Activated T-helper 1 cell treated with anti-CD3 and anti-CD28 coated beads, Interleukin-2, amount 50 U/mL, for 16 hours (primary cell): Measurements from ENCODE around the gene CCT5.

ENCODE experiments used
- DNase-seq, 2 donors: peaks; one replicate each; pipeline ENCODE4 v3.0.0-alpha.2; 2020; ENCODE audit warnings: low read depth in 1 of 2, low spot score in 1 of 2

CCT5 gene

GRCh38 chr5:10249948-10250805, at the start of gene CCT5:
Gene CCT5 (plus strand): TSS chr5:10250280. CDS start chr5:10250341, 61 bp downstream.
- peak; percentile 72 to 83 for DNase-seq

- no peak for DNase-seq
Observed at GRCh38 chr5:10201223-10201868, 48.7 kb upstream of the CCT5 start.

GRCh38 chr5:10202089-10202910, 47.8 kb upstream of the CCT5 start:
- no peak for DNase-seq

- no peak for DNase-seq
Observed at GRCh38 chr5:10209004-10209403, 41.1 kb upstream of the CCT5 start.

GRCh38 chr5:10213316-10213715, 36.8 kb upstream of the CCT5 start:
- DNase-seq, result no peak

GRCh38 chr5:10214041-10214440, 36.0 kb upstream of the CCT5 start:
- DNase-seq, result no peak

GRCh38 chr5:10215366-10215765, 34.7 kb upstream of the CCT5 start:
- DNase-seq, result no peak

GRCh38 chr5:10216107-10216506, 34.0 kb upstream of the CCT5 start:
- no peak for DNase-seq

- no peak for DNase-seq
Observed at GRCh38 chr5:10218658-10219057, 31.4 kb upstream of the CCT5 start.

GRCh38 chr5:10219068-10219467, 31.0 kb upstream of the CCT5 start:
- DNase-seq, result no peak

- DNase-seq, result no peak
Observed at GRCh38 chr5:10220248-10220647, 29.8 kb upstream of the CCT5 start.

- DNase-seq, result no peak
Observed at GRCh38 chr5:10222326-10222725, 27.8 kb upstream of the CCT5 start.

- DNase-seq, result no peak
Observed at GRCh38 chr5:10227379-10227778, 22.7 kb upstream of the CCT5 start.

GRCh38 chr5:10228288-10228687, 21.8 kb upstream of the CCT5 start:
- DNase-seq, result no peak

- no peak for DNase-seq
Observed at GRCh38 chr5:10229306-10230048, 20.6 kb upstream of the CCT5 start.

GRCh38 chr5:10232386-10232785, 17.7 kb upstream of the CCT5 start:
- DNase-seq, result no peak

GRCh38 chr5:10233011-10233410, 17.1 kb upstream of the CCT5 start:
- no peak for DNase-seq

- no peak for DNase-seq
Observed at GRCh38 chr5:10233505-10233904, 16.6 kb upstream of the CCT5 start.

- DNase-seq, result no peak
Observed at GRCh38 chr5:10235350-10235749, 14.7 kb upstream of the CCT5 start.

GRCh38 chr5:10243660-10244240, 6.3 kb upstream of the CCT5 start:
- DNase-seq, result no peak
